Hippocampal formation (tissue), 2 donors: ENCODE data around the gene OVOL2.

Experiments used
- DNase-seq, 2 donors: peaks; one replicate each; lab custom pipeline; 2025; lab: John Stamatoyannopoulos, UW

The OVOL2 gene

GRCh38 chr20:18012901-18013300, 44.8 kb downstream of the OVOL2 start:
- DNase-seq, result no peak

- DNase-seq, result no peak
Observed at GRCh38 chr20:18011951-18012645, 45.6 kb downstream of the OVOL2 start.

GRCh38 chr20:18011482-18011881, 46.2 kb downstream of the OVOL2 start:
- no peak for DNase-seq

GRCh38 chr20:18009116-18009515, 48.6 kb downstream of the OVOL2 start:
- DNase-seq, result no peak

GRCh38 chr20:18007534-18008292, 50.0 kb downstream of the OVOL2 start:
- no peak for DNase-seq

- DNase-seq, result no peak
Observed at GRCh38 chr20:18006684-18007083, 51.0 kb downstream of the OVOL2 start.

- DNase-seq, result no peak
Observed at GRCh38 chr20:18005990-18006364, 51.7 kb downstream of the OVOL2 start.

- DNase-seq, result no peak
Observed at GRCh38 chr20:18005170-18005989, 52.3 kb downstream of the OVOL2 start.

- no peak for DNase-seq
Observed at GRCh38 chr20:18004384-18005031, 53.2 kb downstream of the OVOL2 start.

- DNase-seq, result no peak
Observed at GRCh38 chr20:18003897-18004296, 53.8 kb downstream of the OVOL2 start.

- DNase-seq, result peak; percentile 24 to 33
Observed at GRCh38 chr20:18001131-18001921, 56.4 kb downstream of the OVOL2 start.

GRCh38 chr20:17999566-17999965, 58.1 kb downstream of the OVOL2 start:
- peak in 1 of 2 donors; percentile 6 for DNase-seq

GRCh38 chr20:17998446-17998845, 59.3 kb downstream of the OVOL2 start:
- no peak for DNase-seq

GRCh38 chr20:17995967-17996819, 61.5 kb downstream of the OVOL2 start:
- peak in 1 of 2 donors; percentile 57 for DNase-seq

GRCh38 chr20:17993546-17993945, 64.2 kb downstream of the OVOL2 start:
- DNase-seq, result no peak

GRCh38 chr20:17992847-17993513, 64.7 kb downstream of the OVOL2 start:
- no peak for DNase-seq

- DNase-seq, result no peak
Observed at GRCh38 chr20:17992224-17992637, 65.5 kb downstream of the OVOL2 start.

GRCh38 chr20:17990278-17990972, 67.3 kb downstream of the OVOL2 start:
- DNase-seq, result no peak

- no peak for DNase-seq
Observed at GRCh38 chr20:17987988-17988387, 69.7 kb downstream of the OVOL2 start.
